ENCODE data around the gene DNAI2.

Gene DNAI2

DNA sequence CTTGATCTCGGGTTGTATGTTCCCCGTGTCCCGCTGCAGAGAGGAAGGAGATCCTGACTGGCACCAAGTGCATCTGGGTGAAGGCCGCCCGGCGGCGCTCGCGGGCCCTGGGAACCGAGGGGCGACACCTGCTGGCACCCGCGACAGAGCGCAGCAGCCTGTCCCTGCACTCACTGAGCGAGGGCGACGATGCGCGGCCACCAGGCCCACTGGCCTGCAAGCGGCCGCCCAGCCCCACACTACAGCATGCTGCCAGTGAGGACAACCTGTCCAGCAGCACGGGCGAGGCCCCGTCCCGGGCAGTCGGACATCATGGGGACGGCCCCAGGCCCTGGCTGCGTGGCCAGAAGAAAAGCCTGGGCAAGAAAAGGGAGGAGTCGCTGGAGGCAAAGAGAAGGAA is 80.1 kb downstream of the DNAI2 start:
- H3K4me1 Mint-ChIP-seq (ENCODE audit: low read depth): peaks cover 8% of the 10 kb centered on the region
- no peak overlapping the region for H3K27ac Mint-ChIP-seq
- intact Hi-C loops (cut with micrococcal nuclease): loop anchor here (1.0 kb wide), 1 partner anchor 53 kb away; no protein-coding TSS in a partner anchor
- no peak overlapping the region for H3K4me3 Mint-ChIP-seq
- no peaks in the 10 kb centered on the region for H3K9me3 Mint-ChIP-seq
- peaks cover 95% of the 10 kb centered on the region for H3K27me3 Mint-ChIP-seq
- no peaks in the 10 kb centered on the region for H3K36me3 Mint-ChIP-seq (ENCODE audit: low read depth)

DNA sequence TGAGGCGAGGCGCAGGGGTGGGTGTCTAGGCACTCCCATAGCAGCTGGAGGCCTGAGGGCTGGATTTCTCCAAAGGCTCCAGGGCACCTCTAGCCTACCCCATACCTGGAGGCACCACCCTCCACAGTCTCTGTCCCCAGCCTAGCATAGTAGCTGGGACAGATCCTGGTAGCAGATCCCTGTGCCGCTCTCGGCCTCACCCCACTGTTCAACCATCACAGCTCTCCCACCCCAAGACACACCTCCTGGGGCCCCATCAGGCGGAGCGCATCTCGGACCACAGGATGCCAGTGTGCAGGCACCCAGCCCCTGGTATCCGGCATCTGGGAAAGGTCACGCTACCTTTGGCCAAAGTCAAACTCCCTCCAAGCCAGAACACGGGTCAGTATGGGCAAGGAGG is 80.5 kb downstream of the DNAI2 start:
- no peaks in the 10 kb centered on the region for H3K9me3 Mint-ChIP-seq
- no peaks in the 10 kb centered on the region for H3K36me3 Mint-ChIP-seq (ENCODE audit: low read depth)
- H3K27ac Mint-ChIP-seq: no peak overlapping the region
- intact Hi-C loops (cut with micrococcal nuclease): loop anchor here (1.0 kb wide), 1 partner anchor 53 kb away; no protein-coding TSS in a partner anchor
- peaks cover 95% of the 10 kb centered on the region for H3K27me3 Mint-ChIP-seq
- H3K4me3 Mint-ChIP-seq: no peak overlapping the region
- peaks cover 8% of the 10 kb centered on the region for H3K4me1 Mint-ChIP-seq (ENCODE audit: low read depth)

DNA sequence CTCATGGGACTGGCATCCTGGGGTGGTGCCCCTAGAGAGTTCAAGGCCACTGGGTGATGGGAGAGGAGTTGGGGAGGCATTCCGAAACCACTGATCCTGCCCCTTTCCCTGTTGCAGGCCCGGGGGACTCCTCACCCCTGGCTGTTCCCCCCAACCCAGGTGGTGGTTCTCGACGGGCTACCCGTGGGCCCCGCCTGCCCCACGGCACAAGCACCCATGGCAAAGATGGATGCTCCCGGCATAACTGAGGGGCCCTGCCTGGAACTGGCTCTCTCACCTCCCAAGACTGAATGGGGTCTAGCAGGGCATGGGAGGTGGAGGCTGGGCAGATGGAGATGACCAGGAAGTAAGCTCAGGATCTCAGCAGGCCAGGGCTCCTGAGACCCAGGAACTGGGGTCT is 81.0 kb downstream of the DNAI2 start:
- intact Hi-C loops (cut with micrococcal nuclease): no loop called here
- H3K27ac Mint-ChIP-seq: no peak overlapping the region
- no peak overlapping the region for H3K4me3 Mint-ChIP-seq
- H3K36me3 Mint-ChIP-seq (ENCODE audit: low read depth): no peaks in the 10 kb centered on the region
- peaks cover 97% of the 10 kb centered on the region for H3K27me3 Mint-ChIP-seq
- H3K4me1 Mint-ChIP-seq (ENCODE audit: low read depth): peaks cover 8% of the 10 kb centered on the region
- no peaks in the 10 kb centered on the region for H3K9me3 Mint-ChIP-seq

DNA sequence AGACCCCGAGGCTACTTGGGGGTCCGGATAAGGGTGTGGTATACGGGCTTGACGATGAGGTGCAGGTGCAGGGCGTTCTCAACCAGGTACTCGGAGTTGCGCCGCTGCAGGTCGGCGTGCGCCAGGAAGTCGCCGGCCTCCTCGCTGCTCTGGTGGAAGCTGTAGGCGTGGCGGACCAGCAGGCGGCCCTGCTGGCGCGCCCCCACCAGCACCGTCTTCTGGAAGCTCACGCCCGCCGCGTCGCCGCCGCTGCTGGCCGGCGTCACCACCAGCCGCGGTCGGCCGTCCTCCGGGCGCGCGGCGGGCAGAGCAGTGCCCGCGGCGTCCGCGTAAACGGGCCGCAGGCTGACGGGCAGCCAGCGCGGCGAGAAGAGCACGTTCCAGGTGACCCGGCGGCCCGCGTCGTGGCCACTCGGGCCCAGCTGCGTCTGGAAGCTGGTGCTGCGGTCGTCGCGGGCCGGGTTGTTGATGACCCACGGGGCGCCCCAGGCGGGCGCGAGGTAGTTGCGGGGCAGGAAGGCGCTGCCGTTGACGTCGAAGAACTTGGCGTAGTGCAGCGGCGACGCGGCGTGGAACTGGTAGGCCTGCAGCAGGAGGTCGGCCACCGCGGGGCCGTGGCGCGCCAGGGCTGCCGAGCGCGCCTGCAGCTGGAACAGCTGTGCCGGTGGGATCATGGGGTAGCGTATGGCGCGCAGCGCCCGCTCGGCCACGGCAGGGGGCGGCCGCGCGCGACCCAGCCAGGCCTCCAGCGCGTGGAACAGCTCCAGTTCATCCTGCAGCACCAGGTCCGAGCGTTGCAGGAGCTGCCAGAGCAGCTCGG is 82.8 kb downstream of the DNAI2 start:
- Mint-ChIP-seq H3K27ac (no peak overlapping the region), H3K27me3 (peaks cover 95% of the 10 kb centered on the region), H3K4me3 (peak overlapping the region; percentile 35), H3K36me3 (ENCODE audit: low read depth) (no peaks in the 10 kb centered on the region), H3K9me3 (no peaks in the 10 kb centered on the region), H3K4me1 (ENCODE audit: low read depth) (peaks cover 12% of the 10 kb centered on the region)
- intact Hi-C loops (cut with micrococcal nuclease): no loop called here

DNA sequence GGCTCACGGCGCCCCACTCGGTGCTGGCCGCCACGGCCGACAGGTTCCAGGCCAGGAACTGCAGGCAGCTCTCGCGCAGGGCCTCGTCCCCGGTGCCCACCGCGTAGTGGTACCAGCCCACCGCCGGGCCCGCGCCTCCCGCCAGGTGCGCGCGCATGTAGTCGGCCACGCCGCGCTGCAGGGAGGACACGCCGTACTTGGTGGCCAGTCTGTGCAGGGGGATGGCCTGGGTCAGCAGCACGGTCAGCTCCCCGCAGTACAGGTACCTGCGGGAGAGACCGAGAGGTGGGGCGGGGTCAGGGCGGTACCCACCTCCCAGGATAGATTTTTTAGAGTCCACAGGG is 83.4 kb downstream of the DNAI2 start:
- Mint-ChIP-seq H3K9me3 (no peaks in the 10 kb centered on the region), H3K4me3 (no peak overlapping the region), H3K27ac (no peak overlapping the region), H3K36me3 (ENCODE audit: low read depth) (no peaks in the 10 kb centered on the region), H3K27me3 (peaks cover 95% of the 10 kb centered on the region), H3K4me1 (ENCODE audit: low read depth) (peaks cover 12% of the 10 kb centered on the region)
- intact Hi-C loops (cut with micrococcal nuclease): no loop called here

DNA sequence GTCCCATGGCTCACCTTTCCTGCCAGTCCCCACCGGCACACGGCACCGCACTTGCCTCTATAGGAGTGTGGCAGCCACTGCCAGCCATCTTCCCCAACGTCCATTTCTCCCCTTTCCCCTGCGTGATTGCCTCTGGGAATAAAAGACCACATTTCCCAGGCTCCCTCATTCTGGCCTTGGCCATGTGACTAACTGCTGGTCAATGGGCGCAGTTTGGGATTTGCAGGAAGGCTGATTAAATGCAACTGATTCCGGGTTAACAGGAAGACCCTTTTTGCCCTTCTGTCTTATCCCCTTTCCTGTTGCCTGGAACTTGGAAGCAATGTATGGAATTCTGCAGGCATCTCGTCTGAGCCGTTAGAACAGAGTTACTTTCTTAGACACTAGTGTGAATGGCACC is 84.7 kb downstream of the DNAI2 start:
- Mint-ChIP-seq H3K9me3 (no peaks in the 10 kb centered on the region), H3K4me3 (no peak overlapping the region), H3K27me3 (peaks cover 93% of the 10 kb centered on the region), H3K36me3 (ENCODE audit: low read depth) (no peaks in the 10 kb centered on the region), H3K27ac (no peak overlapping the region), H3K4me1 (ENCODE audit: low read depth) (peaks cover 12% of the 10 kb centered on the region)
- intact Hi-C loops (cut with micrococcal nuclease): no loop called here

DNA sequence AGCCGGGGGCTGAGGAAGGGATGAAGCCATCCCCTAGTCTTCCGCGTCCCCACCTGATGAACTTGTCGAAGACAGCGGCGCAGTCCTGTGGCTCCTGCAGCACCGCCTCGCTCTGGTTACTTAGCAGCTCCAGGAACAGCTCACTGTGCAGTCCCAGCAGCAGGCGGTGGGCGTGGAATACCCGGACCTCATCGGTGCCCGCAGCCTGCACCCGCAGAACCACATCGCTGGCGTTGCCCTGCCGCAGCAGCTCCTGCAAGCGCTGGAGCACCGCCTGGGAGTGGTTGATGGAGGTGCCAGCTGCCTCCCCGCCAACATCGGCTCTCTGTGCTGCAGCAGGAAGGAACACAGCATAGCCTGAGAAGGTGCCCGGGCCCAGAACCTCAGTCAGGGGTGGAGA is 85.9 kb downstream of the DNAI2 start:
- intact Hi-C loops (cut with micrococcal nuclease): loop anchor here (5.0 kb wide), 1 partner anchor 148 kb away; the partner anchor contains the start of gene TTYH2
- peaks cover 5% of the 10 kb centered on the region for H3K4me1 Mint-ChIP-seq (ENCODE audit: low read depth)
- H3K9me3 Mint-ChIP-seq: no peaks in the 10 kb centered on the region
- no peak overlapping the region for H3K4me3 Mint-ChIP-seq
- H3K27ac Mint-ChIP-seq: no peak overlapping the region
- H3K36me3 Mint-ChIP-seq (ENCODE audit: low read depth): no peaks in the 10 kb centered on the region
- H3K27me3 Mint-ChIP-seq: peaks cover 85% of the 10 kb centered on the region

DNA sequence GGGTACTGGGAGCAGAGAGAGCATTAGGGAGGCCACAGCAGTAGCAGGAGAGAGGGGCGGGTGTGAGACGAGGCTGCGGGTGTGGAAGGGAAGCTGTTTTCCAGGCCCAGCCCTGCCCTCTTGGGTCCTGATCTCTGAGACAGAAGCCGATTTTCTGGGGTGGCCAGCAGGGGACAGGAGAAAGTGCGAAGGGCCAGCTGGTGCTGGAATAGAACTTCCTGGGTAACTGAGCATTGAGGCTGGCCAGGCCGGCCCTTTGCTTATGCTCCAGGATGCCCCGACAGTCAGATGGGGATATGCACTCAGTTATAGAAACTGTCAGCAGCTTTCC is 86.8 kb downstream of the DNAI2 start:
- H3K36me3 Mint-ChIP-seq (ENCODE audit: low read depth): no peaks in the 10 kb centered on the region
- H3K4me3 Mint-ChIP-seq: no peak overlapping the region
- peaks cover 5% of the 10 kb centered on the region for H3K4me1 Mint-ChIP-seq (ENCODE audit: low read depth)
- peaks cover 81% of the 10 kb centered on the region for H3K27me3 Mint-ChIP-seq
- intact Hi-C loops (cut with micrococcal nuclease): loop anchor here (5.0 kb wide), 1 partner anchor 149 kb away; the partner anchor contains the start of gene TTYH2
- no peaks in the 10 kb centered on the region for H3K9me3 Mint-ChIP-seq
- H3K27ac Mint-ChIP-seq: no peak overlapping the region

DNA sequence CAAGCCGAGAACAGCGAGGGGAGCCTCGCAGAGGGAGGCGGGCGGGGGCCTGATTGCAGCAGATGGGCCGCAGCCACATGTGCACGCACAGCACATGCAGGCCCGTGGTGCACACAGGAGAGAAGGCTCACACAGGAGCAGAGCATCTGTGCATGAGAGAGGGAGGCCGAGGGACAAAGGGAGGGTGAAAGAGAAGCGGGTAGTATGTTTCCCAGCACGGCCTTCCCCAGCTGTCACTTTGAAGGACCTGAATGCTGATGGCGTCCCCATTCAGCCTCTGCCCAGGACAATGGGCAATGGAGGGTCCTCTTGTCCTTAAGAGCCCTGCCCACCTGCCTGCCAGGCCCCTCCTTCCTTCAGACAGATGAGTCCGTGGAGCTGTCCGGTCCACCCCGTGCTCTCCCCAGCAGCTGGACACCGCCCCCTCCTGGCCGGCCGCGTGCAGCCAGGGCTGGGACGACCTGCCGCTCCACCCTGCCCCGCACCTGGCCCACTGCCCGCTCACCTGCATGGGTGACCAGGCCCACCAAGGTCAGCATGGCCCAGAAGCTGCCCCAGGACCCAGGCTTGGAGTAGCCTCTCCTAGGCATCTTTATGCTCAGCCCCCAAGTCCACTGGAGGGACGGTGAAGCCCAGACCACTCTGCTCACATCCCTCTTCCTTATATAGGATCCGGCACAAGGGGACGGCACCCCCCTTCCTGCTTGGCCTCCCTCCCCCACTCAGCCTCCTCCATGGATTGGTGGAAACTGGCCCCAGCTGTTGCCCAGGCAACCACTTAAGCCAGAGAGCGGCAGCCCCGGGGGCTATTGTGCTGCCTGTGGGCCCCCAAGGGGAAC is 87.4 kb downstream of the DNAI2 start, which contains the start of gene BTBD17:
TSS of gene BTBD17 (minus strand) at position 639 of the 839 bp plus-strand sequence. CDS start at position 590, 49 bp downstream.
- Mint-ChIP-seq H3K4me3 (no peak within 1 kb of the TSS), H3K27me3 (peaks cover 78% of the 10 kb centered on the region), H3K9me3 (no peaks in the 10 kb centered on the region), H3K4me1 (ENCODE audit: low read depth) (peaks cover 5% of the 10 kb centered on the region), H3K27ac (no peak within 1 kb of the TSS), H3K36me3 (ENCODE audit: low read depth) (no peaks in the 10 kb centered on the region)
- intact Hi-C loops (cut with micrococcal nuclease): loop anchor here (5.0 kb wide), 1 partner anchor 149 kb away; the partner anchor contains the start of gene TTYH2

DNA sequence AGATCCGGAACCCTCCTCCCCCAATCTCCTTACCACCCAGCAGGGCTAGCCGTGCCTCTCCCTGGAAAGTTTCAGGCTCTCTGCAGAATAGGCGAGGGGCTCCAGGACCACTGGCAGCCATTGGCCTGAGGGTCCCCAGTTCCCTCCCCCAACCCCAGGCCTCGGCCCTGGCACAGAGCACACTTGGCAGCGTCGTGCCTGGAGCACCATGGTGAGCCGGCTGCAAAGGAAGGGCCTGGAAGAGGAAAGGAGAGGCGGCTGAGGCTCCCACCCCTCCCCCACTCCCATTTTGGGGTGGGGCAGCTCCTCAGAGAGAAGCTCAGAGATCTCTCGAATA is 88.0 kb downstream of the DNAI2 start:
- no peaks in the 10 kb centered on the region for H3K36me3 Mint-ChIP-seq (ENCODE audit: low read depth)
- peaks cover 75% of the 10 kb centered on the region for H3K27me3 Mint-ChIP-seq
- no peak overlapping the region for H3K27ac Mint-ChIP-seq
- peaks cover 5% of the 10 kb centered on the region for H3K4me1 Mint-ChIP-seq (ENCODE audit: low read depth)
- H3K4me3 Mint-ChIP-seq: no peak overlapping the region
- H3K9me3 Mint-ChIP-seq: no peaks in the 10 kb centered on the region
- intact Hi-C loops (cut with micrococcal nuclease): loop anchor here (5.0 kb wide), 1 partner anchor 150 kb away; the partner anchor contains the start of gene TTYH2

DNA sequence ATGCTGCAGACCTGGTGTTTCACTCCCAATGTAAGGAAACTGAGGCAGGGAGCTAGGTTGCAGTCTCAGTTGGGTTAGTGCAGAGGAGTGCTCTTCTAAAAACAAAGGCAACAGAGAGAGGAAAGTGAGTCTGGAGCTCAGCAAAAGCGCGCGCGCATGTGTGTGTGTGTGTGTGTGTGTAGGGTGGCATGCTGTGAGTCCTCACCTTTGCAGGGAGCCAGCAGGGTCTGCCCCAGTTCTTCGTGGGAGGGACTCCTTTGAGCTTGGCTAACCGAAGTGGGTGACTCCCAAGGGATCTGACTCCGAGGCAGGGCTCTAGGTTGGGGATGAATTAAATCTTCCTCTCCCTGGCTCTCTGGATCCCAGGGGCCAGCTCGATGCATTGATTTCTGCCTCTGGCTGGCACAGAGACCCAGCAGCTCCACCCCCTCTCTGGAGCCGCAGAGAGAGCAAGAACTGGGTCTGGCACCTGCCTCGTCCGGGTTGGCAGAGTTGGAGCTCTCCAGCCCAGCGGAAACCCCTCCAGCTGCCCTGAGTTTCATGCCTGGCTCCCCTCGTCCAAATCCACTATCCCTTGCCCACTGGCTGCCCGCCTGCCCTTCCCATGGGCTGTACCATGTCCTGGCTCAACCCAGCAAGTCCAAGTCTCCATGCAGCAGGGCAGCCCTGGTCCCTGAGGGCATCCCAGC is 88.9 kb downstream of the DNAI2 start:
- H3K27me3 Mint-ChIP-seq: peaks cover 72% of the 10 kb centered on the region
- intact Hi-C loops (cut with micrococcal nuclease): loop anchor here (5.0 kb wide), 1 partner anchor 151 kb away; the partner anchor contains the start of gene TTYH2
- no peaks in the 10 kb centered on the region for H3K36me3 Mint-ChIP-seq (ENCODE audit: low read depth)
- H3K4me3 Mint-ChIP-seq: no peak overlapping the region
- H3K27ac Mint-ChIP-seq: no peak overlapping the region
- no peaks in the 10 kb centered on the region for H3K9me3 Mint-ChIP-seq
- peaks cover 6% of the 10 kb centered on the region for H3K4me1 Mint-ChIP-seq (ENCODE audit: low read depth)
